EL (cell line): ENCODE results near the gene HTR1B.

Experiments used
- DNase-seq: peaks from one replicate; pipeline ENCODE4 v3.0.0-alpha.2; 2016

Gene HTR1B

DNA sequence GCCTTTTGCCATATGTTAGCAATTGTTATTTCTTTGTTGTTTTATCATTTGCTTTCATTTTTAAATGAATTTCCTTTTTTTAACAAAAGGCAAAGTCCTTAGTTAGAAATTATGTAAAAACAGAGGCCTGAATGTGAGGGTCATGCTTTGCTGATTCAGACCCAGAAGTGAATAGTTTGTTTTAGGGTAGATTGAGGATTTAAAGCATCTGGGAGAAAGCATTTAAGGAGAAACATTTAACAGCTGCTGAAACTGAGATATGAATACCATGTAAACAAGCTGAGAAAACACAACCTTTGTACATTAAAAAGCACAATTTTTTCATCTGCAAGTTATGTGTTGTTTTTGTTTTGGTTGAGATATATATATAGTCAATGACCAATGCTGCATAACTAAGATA, 8.0 kb downstream of the HTR1B start:
- DNase-seq = no peak

DNA sequence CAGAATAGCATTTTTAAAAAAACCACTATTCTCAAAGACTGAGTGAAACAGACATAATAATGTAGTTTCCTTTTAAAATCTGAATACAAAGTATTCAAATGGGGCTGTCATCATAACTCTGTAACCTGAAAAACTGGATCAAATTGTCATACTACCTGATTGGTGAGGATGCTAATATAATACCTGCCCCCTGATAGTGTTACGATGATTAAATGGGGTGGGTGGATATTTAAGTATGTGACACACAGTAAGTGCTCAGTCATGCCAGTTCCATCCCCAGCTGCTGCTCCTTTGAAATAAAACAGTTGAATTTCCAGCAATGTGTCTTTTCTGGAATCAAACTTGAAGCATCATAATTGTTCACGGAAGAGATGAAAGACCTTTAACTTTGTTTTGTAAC, 8.9 kb downstream of the HTR1B start:
- no peak for DNase-seq

DNA sequence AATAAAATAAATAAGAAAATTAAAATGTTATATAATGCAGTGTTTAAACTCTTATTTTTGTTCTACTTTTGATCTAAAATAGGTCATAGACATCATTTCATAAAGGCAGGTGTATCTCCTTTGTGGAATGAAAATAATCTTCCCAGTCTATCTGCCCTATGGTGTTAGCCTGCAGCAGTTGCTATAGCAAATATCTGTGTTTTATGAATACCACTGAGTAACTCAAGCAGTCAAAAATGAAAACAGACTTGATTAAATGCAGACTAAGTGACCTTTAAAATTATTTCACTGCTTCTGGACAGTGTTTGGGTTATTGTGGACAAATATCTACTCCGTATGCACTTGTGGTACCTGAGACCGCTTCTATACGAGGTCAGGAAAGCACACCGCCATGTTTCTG, 11.8 kb downstream of the HTR1B start:
- no peak for DNase-seq

DNA sequence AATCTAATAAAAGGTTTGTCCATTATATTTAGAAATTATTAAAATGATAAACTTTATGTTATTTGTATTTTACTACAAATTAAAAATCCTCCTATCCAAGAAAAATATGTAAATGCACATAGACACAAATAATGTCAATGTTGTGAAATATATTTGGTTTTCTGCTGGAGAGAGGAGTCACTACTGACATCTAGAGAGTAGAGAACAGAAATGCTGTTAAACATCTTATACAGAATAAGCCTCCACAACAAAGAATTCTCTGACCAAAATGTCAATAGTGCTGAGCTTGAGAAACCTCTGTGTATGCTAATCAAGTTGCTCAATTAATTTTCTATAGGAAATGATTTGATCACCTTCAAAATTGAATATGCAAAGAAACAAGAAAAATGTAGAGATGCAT, 12.4 kb downstream of the HTR1B start:
- DNase-seq = no peak

GRCh38 chr6:77448546-77448945, 14.7 kb downstream of the HTR1B start:
- no peak for DNase-seq

DNA sequence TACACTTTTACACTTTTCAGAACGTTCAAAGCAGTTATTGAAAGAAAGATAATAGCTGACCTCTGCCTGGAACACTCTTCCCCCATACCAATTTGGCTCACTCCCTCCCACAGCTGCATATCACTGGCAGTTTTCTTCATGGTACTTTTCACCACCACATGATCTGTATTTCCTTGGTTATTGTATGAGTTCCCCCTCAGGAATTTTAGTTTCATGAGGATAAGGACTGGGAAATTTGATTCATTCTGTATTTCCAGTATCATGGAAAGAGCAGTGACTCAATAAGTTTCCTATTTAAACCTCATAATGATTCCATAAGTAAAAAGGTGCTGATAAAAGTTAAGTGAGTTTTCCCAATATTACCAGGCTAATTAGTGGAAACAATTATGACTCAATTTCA, 16.0 kb downstream of the HTR1B start:
- DNase-seq = peak; percentile 71

GRCh38 chr6:77446249-77446648, 17.0 kb downstream of the HTR1B start:
- no peak for DNase-seq

- no peak for DNase-seq
Measured at GRCh38 chr6:77445214-77445613, 18.1 kb downstream of the HTR1B start.

DNA sequence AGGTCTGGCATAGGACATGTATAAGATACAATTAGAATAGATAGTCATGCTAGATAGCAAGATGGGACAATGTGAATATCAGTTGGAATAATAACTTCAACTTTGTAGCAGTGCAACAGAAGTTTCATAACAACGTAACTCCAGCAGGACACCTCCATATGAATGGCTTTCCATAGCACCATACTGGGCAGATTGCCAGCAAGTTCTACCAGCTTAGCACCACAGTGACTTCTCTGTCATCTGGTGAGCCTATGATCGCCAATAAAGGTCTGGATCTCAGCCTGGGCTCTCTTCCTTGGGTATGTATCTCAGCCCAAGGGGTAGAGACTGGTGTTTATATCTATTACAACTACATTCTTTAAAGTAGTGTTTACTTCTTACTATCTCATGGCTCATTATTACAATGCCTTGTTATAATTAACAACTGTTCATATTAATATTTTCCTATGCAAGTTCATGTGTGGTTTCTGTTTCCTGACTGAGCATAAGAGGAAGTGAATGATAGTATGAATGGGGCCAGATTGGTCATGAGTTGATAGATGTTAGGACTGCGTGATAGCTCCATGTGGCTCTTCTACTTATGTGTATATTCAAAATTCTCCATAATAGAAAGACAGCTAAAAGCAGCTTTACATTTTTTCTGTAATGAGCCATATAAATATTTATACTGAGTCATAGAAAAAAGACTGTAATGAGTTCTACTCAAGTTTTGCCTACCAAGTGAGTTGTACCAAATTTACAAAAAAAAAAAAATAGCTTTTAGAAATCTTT, 22.9 kb downstream of the HTR1B start:
- no peak for DNase-seq

DNA sequence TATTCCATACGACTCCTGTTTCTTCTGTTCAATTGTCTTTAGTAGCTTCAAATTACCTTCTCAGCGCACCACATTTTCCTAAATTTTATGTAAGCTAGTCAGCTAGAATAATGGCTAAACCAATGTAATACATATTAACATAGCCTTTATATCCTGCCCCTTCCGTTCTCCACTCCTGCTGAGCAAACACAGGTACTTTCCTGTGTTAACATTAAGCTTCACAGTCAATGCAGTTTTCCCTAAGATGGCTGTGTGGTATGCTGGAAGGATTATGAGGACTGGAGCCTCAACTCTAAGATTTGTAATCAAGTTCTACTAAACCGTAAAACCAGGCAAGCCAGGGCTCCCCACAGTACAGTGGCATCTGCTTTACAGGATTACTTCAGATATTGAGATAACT, 29.4 kb downstream of the HTR1B start:
- no peak for DNase-seq

- peak; percentile 2 for DNase-seq
Measured at GRCh38 chr6:77430504-77430903, 32.8 kb downstream of the HTR1B start.

DNA sequence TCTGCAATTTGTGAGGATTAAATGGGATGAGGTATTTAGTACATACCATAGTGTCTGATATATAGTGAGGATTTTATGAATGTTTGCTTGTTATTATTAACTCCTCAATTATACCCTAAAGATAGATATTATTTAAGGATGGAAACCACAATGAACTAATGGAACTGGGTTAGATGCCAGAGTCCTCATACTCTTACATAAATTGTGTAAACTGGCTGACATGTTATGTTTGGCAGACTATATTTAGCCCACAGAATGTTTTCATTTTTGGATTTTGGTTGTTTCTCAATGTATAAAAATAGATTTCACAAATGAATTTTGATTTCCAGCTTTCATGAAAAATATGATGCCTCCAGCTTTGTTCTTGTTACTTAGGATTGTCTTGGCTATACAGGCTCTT, 37.6 kb downstream of the HTR1B start:
- DNase-seq = peak; percentile 8

- no peak for DNase-seq
Measured at GRCh38 chr6:77425216-77425615, 38.1 kb downstream of the HTR1B start.

DNA sequence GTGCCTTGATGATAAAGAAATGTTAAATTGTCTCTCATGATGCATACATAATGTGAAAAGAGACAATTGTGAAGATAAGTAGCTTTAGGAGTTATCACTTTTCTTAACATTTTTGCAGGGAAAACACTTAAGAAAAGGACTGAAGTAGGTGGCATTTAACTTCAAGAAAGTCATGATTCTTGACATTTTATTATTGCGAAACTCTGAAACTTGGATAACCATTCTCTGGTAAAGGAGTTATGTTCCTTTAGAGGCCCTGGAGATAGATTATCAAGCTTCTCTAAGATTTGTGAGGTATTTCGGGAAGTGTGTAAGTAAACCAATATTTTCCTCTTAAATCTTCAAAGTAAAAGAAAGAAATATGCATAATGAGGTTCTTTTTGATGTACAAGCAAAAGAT, 38.5 kb downstream of the HTR1B start:
- no peak for DNase-seq

- DNase-seq = no peak
Measured at GRCh38 chr6:77416839-77417238, 46.5 kb downstream of the HTR1B start.

DNA sequence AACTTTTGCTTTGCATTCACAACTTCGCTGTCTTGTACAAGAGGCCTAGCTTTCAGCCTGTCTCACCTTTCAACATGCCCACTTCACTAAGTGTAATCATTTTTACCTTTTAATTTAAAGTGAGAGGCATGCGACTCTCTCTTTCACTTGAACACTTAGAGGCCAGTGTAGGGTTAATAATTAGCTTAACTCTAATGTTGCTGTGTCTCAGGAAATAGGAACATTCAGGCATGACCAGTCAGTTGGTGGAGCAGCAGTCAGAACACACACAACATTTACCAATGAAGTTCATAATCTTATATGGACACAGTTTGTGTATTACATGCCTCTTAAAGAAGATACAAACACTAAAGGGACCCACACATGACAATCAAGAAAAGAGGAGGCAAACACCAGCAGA, 47.6 kb downstream of the HTR1B start:
- no peak for DNase-seq
